ENCODE measurements around the gene HS1BP3. TPM values are rescaled to one million over a fixed set of nuclear protein-coding genes. Genes with fewer than 3 reads are reported as not detected.

The HS1BP3 gene
- total and polyA plus RNA-seq, 9 of the 15 experiments (the other 6 are each of a cell fraction or from before 2014, with no cell fraction given): 0.41 to 8.3 (median 5.9) TPM

- TF ChIP-seq, protein P1, sequence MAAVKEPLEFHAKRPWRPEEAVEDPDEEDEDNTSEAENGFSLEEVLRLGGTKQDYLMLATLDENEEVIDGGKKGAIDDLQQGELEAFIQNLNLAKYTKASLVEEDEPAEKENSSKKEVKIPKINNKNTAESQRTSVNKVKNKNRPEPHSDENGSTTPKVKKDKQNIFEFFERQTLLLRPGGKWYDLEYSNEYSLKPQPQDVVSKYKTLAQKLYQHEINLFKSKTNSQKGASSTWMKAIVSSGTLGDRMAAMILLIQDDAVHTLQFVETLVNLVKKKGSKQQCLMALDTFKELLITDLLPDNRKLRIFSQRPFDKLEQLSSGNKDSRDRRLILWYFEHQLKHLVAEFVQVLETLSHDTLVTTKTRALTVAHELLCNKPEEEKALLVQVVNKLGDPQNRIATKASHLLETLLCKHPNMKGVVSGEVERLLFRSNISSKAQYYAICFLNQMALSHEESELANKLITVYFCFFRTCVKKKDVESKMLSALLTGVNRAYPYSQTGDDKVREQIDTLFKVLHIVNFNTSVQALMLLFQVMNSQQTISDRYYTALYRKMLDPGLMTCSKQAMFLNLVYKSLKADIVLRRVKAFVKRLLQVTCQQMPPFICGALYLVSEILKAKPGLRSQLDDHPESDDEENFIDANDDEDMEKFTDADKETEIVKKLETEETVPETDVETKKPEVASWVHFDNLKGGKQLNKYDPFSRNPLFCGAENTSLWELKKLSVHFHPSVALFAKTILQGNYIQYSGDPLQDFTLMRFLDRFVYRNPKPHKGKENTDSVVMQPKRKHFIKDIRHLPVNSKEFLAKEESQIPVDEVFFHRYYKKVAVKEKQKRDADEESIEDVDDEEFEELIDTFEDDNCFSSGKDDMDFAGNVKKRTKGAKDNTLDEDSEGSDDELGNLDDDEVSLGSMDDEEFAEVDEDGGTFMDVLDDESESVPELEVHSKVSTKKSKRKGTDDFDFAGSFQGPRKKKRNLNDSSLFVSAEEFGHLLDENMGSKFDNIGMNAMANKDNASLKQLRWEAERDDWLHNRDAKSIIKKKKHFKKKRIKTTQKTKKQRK (IDR thresholded peaks at IDR 0.05; ENCODE audit: borderline replicate concordance, low read depth, low read length): no peak
- TF ChIP-seq ZNF311 (CRISPR knock-in tag; IDR thresholded peaks at IDR 0.05): no peak
Observed at GRCh38 chr2:20599001-20599600, 51.8 kb downstream of the HS1BP3 start (continued).

GRCh38 chr2:20597860-20598183 is 53.1 kb downstream of the HS1BP3 start:
- no peak for FAIRE-seq
- peak overlapping the region; percentile 18 for H2AFZ ChIP-seq (ENCODE audit: low read depth, low read length)
- TF ChIP-seq EHMT2 (IDR thresholded peaks at IDR 0.05) (no peak), ZFX (CRISPR knock-in tag; IDR thresholded peaks at IDR 0.05) (no peak), HDGF (IDR thresholded peaks at IDR 0.05) (no peak), CREB5 (CRISPR knock-in tag; IDR thresholded peaks at IDR 0.05) (no peak), ZNF316 (IDR thresholded peaks at IDR 0.05) (no peak), SRF (CRISPR knock-in tag; IDR thresholded peaks at IDR 0.05) (no peak), ZNF140 (CRISPR knock-in tag; IDR thresholded peaks at IDR 0.05) (no peak)
- TF ChIP-seq, protein P2, sequence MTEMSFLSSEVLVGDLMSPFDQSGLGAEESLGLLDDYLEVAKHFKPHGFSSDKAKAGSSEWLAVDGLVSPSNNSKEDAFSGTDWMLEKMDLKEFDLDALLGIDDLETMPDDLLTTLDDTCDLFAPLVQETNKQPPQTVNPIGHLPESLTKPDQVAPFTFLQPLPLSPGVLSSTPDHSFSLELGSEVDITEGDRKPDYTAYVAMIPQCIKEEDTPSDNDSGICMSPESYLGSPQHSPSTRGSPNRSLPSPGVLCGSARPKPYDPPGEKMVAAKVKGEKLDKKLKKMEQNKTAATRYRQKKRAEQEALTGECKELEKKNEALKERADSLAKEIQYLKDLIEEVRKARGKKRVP (CRISPR knock-in tag; IDR thresholded peaks at IDR 0.05): no peak
- no peaks in the 10 kb centered on the region for H3K36me3 ChIP-seq (ENCODE audit: control insufficient read depth, insufficient read depth, low read length)
- H3K79me2 ChIP-seq (ENCODE audit: control insufficient read depth, insufficient read depth, low read length): no peaks in the 10 kb centered on the region
- H3K4me3 ChIP-seq: no peak overlapping the region
- ATAC-seq: no peak
- no peak overlapping the region for H3K4me2 ChIP-seq (ENCODE audit: insufficient read depth, low read length)
- WGBS (ENCODE audit: insufficient coverage, low coverage, missing lambda C conversion rate): 73% methylated on average over 6 of the region's 6 CpGs
- CTCF ChIA-PET (ENCODE audit: low intra/inter-chr PET ratio): no interaction called here
- BruUV-seq (replicated peaks): no TSS peak
- no peaks in the 10 kb centered on the region for H4K20me1 ChIP-seq (replicated peaks; ENCODE audit: control insufficient read depth, insufficient read depth, low read length)
- DNase-seq (ENCODE audit: extremely low read depth in 1 of 4, low spot score in 3 of 4): no peak
- intact Hi-C loops (cut with micrococcal nuclease) (no loop called here), in situ Hi-C loops (cut with MboI) (no loop called here)
- H3K9ac ChIP-seq (ENCODE audit: insufficient read depth in 1 of 2, low read depth in 2 of 2, low read length in 2 of 2): no peak overlapping the region
- no peaks in the 10 kb centered on the region for H3K27me3 ChIP-seq (ENCODE audit: control insufficient read depth in 2 of 2, insufficient read depth in 2 of 2, low read length in 2 of 2)
- peaks cover 4% of the 10 kb centered on the region for H3K9me1 ChIP-seq (ENCODE audit: control insufficient read depth, insufficient read depth, low read length)
- no peak overlapping the region; the same call in 2 of the 3 replicates for H3K27ac ChIP-seq (ENCODE audit: extremely low read depth, low read depth, low read length)
- H3K9me3 ChIP-seq (replicated peaks; ENCODE audit: control insufficient read depth, insufficient read depth, low read depth, low read length): no peaks in the 10 kb centered on the region
- POLR2A ChIA-PET: no interaction called here
- H3K4me1 ChIP-seq (replicated peaks in 1 of 2; ENCODE audit: control insufficient read depth in 2 of 2, insufficient read depth in 2 of 2, low read length in 2 of 2): peaks cover 33 to 59% of the 10 kb centered on the region in 2 experiments
